K562 (cell line): Measurements from ENCODE around the gene PES1. TPM values are rescaled to one million over a fixed set of nuclear protein-coding genes. Genes with fewer than 3 reads are reported as not detected.

Source experiments
- ATAC-seq: fragments of 200-7000 bp; cut with Tn5 transposase; 3 replicates; pipeline ENCODE4 v1.9.1; 2020; ENCODE audit warnings: moderate library complexity
- BruUV-seq: library from RNA; stranded (reverse); fragments of 400-500 nt; replicated peaks from 2 replicates; lab custom pipeline; 2021; lab: Mats Ljungman, UMichigan
- CTCF ChIA-PET: fragments of 300-600 bp; formaldehyde crosslinking; extraction: SDS; loops from one replicate; lab custom pipeline; 2021; ENCODE audit warnings: low intra/inter-chr PET ratio; lab: Yijun Ruan, JAX
- POLR2A ChIA-PET: fragments of 300-600, 350-650 bp; sonication (Branson Sonifier 250); formaldehyde crosslinking; extraction: SDS; loops from one replicate; lab custom pipeline; 2021; ENCODE audit warnings: antibody characterized with exemption, inconsistent platforms; lab: Yijun Ruan, JAX
- DNase-seq, 4 experiments: peaks; one replicate each; pipeline versions ENCODE4 v3.0.0 to v3.0.0-alpha.2; 2011 to 2018; ENCODE audit warnings: low spot score in 3 of 4, mixed read lengths in 3 of 4; ENCODE audit errors: extremely low read depth in 1 of 4
- FAIRE-seq: peaks from 2 replicates; lab custom pipeline; 2011; peaks lifted over from hg19 to GRCh38; lab: Jason Lieb, UNC
- H2AFZ ChIP-seq: 2 replicates; pipeline ENCODE4 v1.6.0; 2011; ENCODE audit warnings: low read depth, low read length, control low read depth, inconsistent platforms
- H3K27ac ChIP-seq: fragments of 200-600 bp; 3 replicates; pipeline ENCODE4 v1.8.0; 2011; ENCODE audit warnings: low read depth, mild to moderate bottlenecking, control low read depth, inconsistent platforms, low read length, moderate library complexity, mixed read lengths; ENCODE audit errors: extremely low read depth
- H3K27me3 ChIP-seq, 2 experiments: fragments of 300-600 bp in 1 of 2; 2 replicates in 1 of 2; 3 replicates in 1 of 2; pipeline versions ENCODE4 v1.6.0 to v1.8.0; 2011; ENCODE audit warnings: inconsistent platforms in 2 of 2, low read length in 2 of 2, mild to moderate bottlenecking in 1 of 2, mixed read lengths in 1 of 2, moderate library complexity in 1 of 2; ENCODE audit not compliant: control insufficient read depth in 2 of 2, insufficient read depth in 2 of 2
- H3K36me3 ChIP-seq: fragments of 300-600 bp; 3 replicates; pipeline ENCODE4 v1.8.0; 2011; ENCODE audit warnings: mild to moderate bottlenecking, low read length, inconsistent platforms; ENCODE audit not compliant: control insufficient read depth, insufficient read depth
- H3K4me1 ChIP-seq, 2 experiments: fragments of 200-600 bp in 1 of 2; replicated peaks in 1 of 2; 2 replicates in 1 of 2; 3 replicates in 1 of 2; pipeline versions ENCODE4 v1.5.1 to v1.8.0; 2011; ENCODE audit warnings: inconsistent platforms in 2 of 2, low read length in 2 of 2, mild to moderate bottlenecking in 1 of 2, mixed read lengths in 1 of 2, moderate library complexity in 1 of 2; ENCODE audit not compliant: control insufficient read depth in 2 of 2, insufficient read depth in 2 of 2
- H3K4me2 ChIP-seq: 2 replicates; pipeline ENCODE4 v1.6.1; 2011; ENCODE audit warnings: low read length, control low read depth, inconsistent platforms, mixed read lengths; ENCODE audit not compliant: insufficient read depth
- H3K4me3 ChIP-seq: fragments of 200-600 bp; sonication (generic), shearing (Covaris generic); 2 replicates; pipeline ENCODE4 v1.5.1; 2016; ENCODE audit warnings: control low read depth, inconsistent platforms
- H3K79me2 ChIP-seq: fragments of 200-600 bp; 3 replicates; pipeline ENCODE4 v1.8.0; 2011; ENCODE audit warnings: low read length, inconsistent platforms; ENCODE audit not compliant: control insufficient read depth, insufficient read depth
- H3K9ac ChIP-seq, 2 experiments: 2 replicates each; pipeline versions ENCODE4 v1.6.0 to v1.6.1; 2011; ENCODE audit warnings: low read depth in 2 of 2, low read length in 2 of 2, control low read depth in 1 of 2, inconsistent platforms in 1 of 2, mild to moderate bottlenecking in 1 of 2, mixed read lengths in 1 of 2; ENCODE audit not compliant: insufficient read depth in 1 of 2
- H3K9me1 ChIP-seq: one replicate; pipeline ENCODE4 v1.6.0; 2011; ENCODE audit warnings: inconsistent platforms, mild to moderate bottlenecking, low read length, moderate library complexity; ENCODE audit not compliant: control insufficient read depth, insufficient read depth
- H3K9me3 ChIP-seq: replicated peaks from 2 replicates; pipeline ENCODE4 v1.5.1; 2011; ENCODE audit warnings: low read depth, low read length, inconsistent platforms; ENCODE audit not compliant: control insufficient read depth, insufficient read depth
- H4K20me1 ChIP-seq: replicated peaks from 2 replicates; pipeline ENCODE4 v1.6.1; 2011; ENCODE audit warnings: low read length, inconsistent platforms, mixed read lengths; ENCODE audit not compliant: control insufficient read depth, insufficient read depth
- BRCA1 ChIP-seq, 2 experiments: fragments of 450-650 bp in 1 of 2; sonication (generic) in 1 of 2; formaldehyde crosslinking in 1 of 2; IDR thresholded peaks; 2 replicates each; pipeline versions ENCODE4 v1.5.0 to v1.6.1; 2017 to 2020; ENCODE audit warnings: mild to moderate bottlenecking in 1 of 2, missing genetic modification reagents in 1 of 2
- CBX1 ChIP-seq: sonication (generic); IDR thresholded peaks from 2 replicates; pipeline ENCODE4 v1.6.1; 2016; ENCODE audit warnings: antibody characterized with exemption, low read depth, mild to moderate bottlenecking
- DMBX1 ChIP-seq: fragments of 250-450 bp; sonication (Bioruptor Pico); IDR thresholded peaks from 2 replicates; pipeline ENCODE4 v1.8.0; 2022; ENCODE audit warnings: inconsistent platforms, mild to moderate bottlenecking, moderate library complexity, borderline replicate concordance
- EZH2 ChIP-seq: IDR thresholded peaks from 2 replicates; pipeline ENCODE4 v1.6.1; 2012; ENCODE audit warnings: low read depth, mild to moderate bottlenecking, inconsistent platforms, low read length, borderline replicate concordance
- FIP1L1 ChIP-seq: fragments of 200-400 bp; formaldehyde crosslinking; IDR thresholded peaks from 2 replicates; pipeline ENCODE4 v1.6.1; 2018; ENCODE audit warnings: mild to moderate bottlenecking, low read depth, low read length; ENCODE audit not compliant: poor library complexity, severe bottlenecking
- GABPB1 ChIP-seq: sonication (generic); formaldehyde crosslinking; IDR thresholded peaks from 2 replicates; pipeline ENCODE4 v1.8.0; 2022; ENCODE audit warnings: mild to moderate bottlenecking, missing genetic modification reagents
- MECOM ChIP-seq: fragments of 250-450 bp; sonication (Bioruptor Pico); IDR thresholded peaks from 2 replicates; pipeline ENCODE4 v1.8.0; 2022; ENCODE audit warnings: inconsistent platforms
- NELFE ChIP-seq: IDR thresholded peaks from 2 replicates; pipeline ENCODE4 v1.6.1; 2011; ENCODE audit warnings: mild to moderate bottlenecking; ENCODE audit not compliant: insufficient read depth, insufficient read length
- NFE2L1 ChIP-seq: fragments of 450-650 bp; IDR thresholded peaks from 2 replicates; pipeline ENCODE4 v1.6.1; 2016; ENCODE audit warnings: missing genetic modification characterization, low read depth, mild to moderate bottlenecking, missing compliant biosample characterization, moderate library complexity, borderline replicate concordance
- POLR2AphosphoS2 ChIP-seq: IDR thresholded peaks from 2 replicates; pipeline ENCODE4 v1.6.1; 2012; ENCODE audit warnings: low read length, improper control_type of control experiment
- POLR2G ChIP-seq: fragments of 200-400 bp; formaldehyde crosslinking; IDR thresholded peaks from 2 replicates; pipeline ENCODE4 v1.6.1; 2017; ENCODE audit warnings: low read depth, mild to moderate bottlenecking, antibody characterized with exemption, low read length, moderate library complexity
- POLR3A ChIP-seq: IDR thresholded peaks from 2 replicates; pipeline ENCODE4 v1.6.1; 2011; ENCODE audit warnings: borderline replicate concordance, mild to moderate bottlenecking, moderate library complexity; ENCODE audit not compliant: insufficient read length, insufficient read depth; ENCODE audit errors: extremely low read depth
- RBBP5 ChIP-seq: fragments of 200-600 bp; sonication (generic); IDR thresholded peaks from 2 replicates; pipeline ENCODE4 v1.6.1; 2012; ENCODE audit warnings: borderline replicate concordance, mild to moderate bottlenecking, low read length, control low read depth, inconsistent platforms; ENCODE audit not compliant: insufficient read depth, poor library complexity, severe bottlenecking
- SRF ChIP-seq, 2 experiments: fragments of 250-450, 450-650 bp in 1 of 2; sonication (Bioruptor Pico) in 1 of 2; sonication (generic) in 1 of 2; formaldehyde crosslinking; IDR thresholded peaks; 2 replicates each; pipeline versions ENCODE4 v1.5.0 to v1.5.1; 2020 to 2022; ENCODE audit warnings: mild to moderate bottlenecking in 1 of 2, missing genetic modification reagents in 1 of 2
- SRSF3 ChIP-seq: fragments of 200-400 bp; formaldehyde crosslinking; IDR thresholded peaks from 2 replicates; pipeline ENCODE4 v1.6.1; 2016; ENCODE audit warnings: mild to moderate bottlenecking, low read length, moderate library complexity; ENCODE audit not compliant: insufficient read depth
- STAT5B ChIP-seq: fragments of 250-450 bp; sonication (Bioruptor Pico); IDR thresholded peaks from 2 replicates; pipeline ENCODE4 v1.8.0; 2021; ENCODE audit warnings: mild to moderate bottlenecking, inconsistent platforms
- XRCC5 ChIP-seq: fragments of 200-400 bp; formaldehyde crosslinking; IDR thresholded peaks from 2 replicates; pipeline ENCODE4 v1.6.1; 2017; ENCODE audit warnings: low read depth, mild to moderate bottlenecking, low read length
- ZBTB34 ChIP-seq: fragments of 250-450 bp; sonication (Bioruptor Pico); IDR thresholded peaks from 2 replicates; pipeline ENCODE4 v1.8.0; 2021; ENCODE audit warnings: mild to moderate bottlenecking, moderate library complexity
- ZNF280A ChIP-seq: fragments of 450-650 bp; IDR thresholded peaks from 2 replicates; pipeline ENCODE4 v1.6.1; 2018; ENCODE audit warnings: mild to moderate bottlenecking, low read depth; ENCODE audit not compliant: partially characterized antibody
- ZNF584 ChIP-seq: fragments of 200-800 bp; sonication (Bioruptor generic); IDR thresholded peaks from 2 replicates; pipeline ENCODE4 v1.6.1; 2016; ENCODE audit warnings: low read depth, mild to moderate bottlenecking, missing genetic modification characterization, missing compliant biosample characterization
- WGBS: fragments of 100-300 bp; shearing (Covaris generic); methylation state at CpG from one replicate; pipeline ENCODE4 v1.1.6; 2016; ENCODE audit warnings: low coverage, mixed read lengths; ENCODE audit not compliant: insufficient coverage; ENCODE audit errors: missing lambda C conversion rate; 5-methylcytosine and 5-hydroxymethylcytosine counted together
- in situ Hi-C: fragments of 300-500 bp; cut with MboI; formaldehyde crosslinking; loops from 4 replicates; pipeline ENCODE4 v1.15.0; 2018; ENCODE audit warnings: inconsistent platforms, mixed read lengths
- intact Hi-C: fragments of 100-400 bp; cut with micrococcal nuclease; formaldehyde crosslinking; loops from 2 replicates; pipeline ENCODE4 v1.14.2; 2022
- polyA plus RNA-seq, 8 experiments: library from polyadenylated mRNA; depleted of rRNA in 4 of 8; stranded (reverse) in 5 of 8; unstranded in 3 of 8; fragments of >200 nt; fragmentation: Nextera tagmentation in 2 of 8; fragmentation: Illumina TruSeq in 1 of 8; extraction: Ambion mirVana in 2 of 8; extraction: Trizol in 1 of 8; gene quantifications; 2 replicates each; pipeline versions ENCODE4 v1.2.1 to v1.2.3, GENCODE V29; 2011 to 2014; ENCODE audit warnings: inconsistent platforms in 1 of 8, missing spikeins in 1 of 8
- total RNA-seq, 7 experiments: library from RNA; depleted of rRNA in 6 of 7; stranded (reverse); fragments of >200 nt in 6 of 7; fragmentation: Illumina TruSeq in 2 of 7; extraction: Trizol in 2 of 7; gene quantifications; 2 replicates each; pipeline versions ENCODE4 v1.2.1 to v1.2.3, GENCODE V29; 2011 to 2021; ENCODE audit warnings: low replicate concordance in 1 of 7

The PES1 gene
- total and polyA plus RNA-seq, 9 of the 15 experiments (the other 6 are each of a cell fraction or from before 2014, with no cell fraction given) = 6.5 to 158 (median 94.3) TPM

GRCh38 chr22:30627471-30627870 lies 35.8 kb upstream of the PES1 start:
- no TSS peak for BruUV-seq
- CTCF ChIA-PET = no interaction called here
- H3K9ac ChIP-seq = no peak overlapping the region
- DNase-seq (no peak), ATAC-seq (no peak), FAIRE-seq (no peak)
- no peaks in the 10 kb centered on the region; a peak in 1 of 5 replicates for H3K4me1 ChIP-seq
- no peaks in the 10 kb centered on the region for H4K20me1 ChIP-seq
- no peak overlapping the region for H3K27ac ChIP-seq
- WGBS = 42% methylated on average over 3 of the region's 5 CpGs
- H3K4me2 ChIP-seq = no peak overlapping the region
- no peaks in the 10 kb centered on the region for H3K36me3 ChIP-seq
- H3K9me1 ChIP-seq = no peaks in the 10 kb centered on the region
- H2AFZ ChIP-seq = no peak overlapping the region
- H3K4me3 ChIP-seq = no peak overlapping the region
- intact Hi-C loops (no loop called here), in situ Hi-C loops (no loop called here)
- no peaks in the 10 kb centered on the region for H3K79me2 ChIP-seq
- H3K9me3 ChIP-seq = no peaks in the 10 kb centered on the region
- POLR2A ChIA-PET = interaction anchor here (1.4 kb wide), 1 partner anchor 10 kb away, joined by 5 read pairs; no protein-coding TSS in a partner anchor
- TF ChIP-seq ZNF584 (CRISPR knock-in tag) (no peak), CBX1 (no peak), GABPB1 (CRISPR knock-in tag) (no peak), POLR2AphosphoS2 (no peak), FIP1L1 (no peak), BRCA1 (IDR thresholded peaks at IDR 0.05) (no peak), BRCA1 (CRISPR knock-in tag; IDR thresholded peaks at IDR 0.05) (no peak), NELFE (no peak), RBBP5 (no peak), DMBX1 (CRISPR knock-in tag) (no peak), POLR2G (no peak), NFE2L1 (no peak), MECOM (CRISPR knock-in tag) (no peak), ZBTB34 (no peak), STAT5B (no peak), POLR3A (no peak), SRF (CRISPR knock-in tag; IDR thresholded peaks at IDR 0.05) (no peak), XRCC5 (no peak), SRSF3 (no peak), ZNF280A (no peak), EZH2 (no peak)
- TF ChIP-seq, all 486 proteins: peak for 0
- H3K27me3 ChIP-seq = no peaks in the 10 kb centered on the region
